SU-DHL-6 (cell line): Measurements from ENCODE around the gene MRTFB.

ENCODE experiments used
- CTCF ChIP-seq: fragments of 200-600 bp; sonication (generic); IDR thresholded peaks from one replicate; pipeline ENCODE4 v1.5.1; 2017; ENCODE audit warnings: antibody characterized with exemption, mild to moderate bottlenecking, low read length, moderate library complexity; ENCODE audit not compliant: insufficient read depth, poor library complexity, severe bottlenecking
- EZH2phosphoT487 ChIP-seq: fragments of 200-600 bp; sonication (generic), shearing (Covaris generic); conservative IDR thresholded peaks from 2 replicates; pipeline ENCODE4 v1.6.1; 2018; ENCODE audit warnings: mild to moderate bottlenecking, antibody characterized with exemption, low read length, moderate library complexity, mixed read lengths

DNA sequence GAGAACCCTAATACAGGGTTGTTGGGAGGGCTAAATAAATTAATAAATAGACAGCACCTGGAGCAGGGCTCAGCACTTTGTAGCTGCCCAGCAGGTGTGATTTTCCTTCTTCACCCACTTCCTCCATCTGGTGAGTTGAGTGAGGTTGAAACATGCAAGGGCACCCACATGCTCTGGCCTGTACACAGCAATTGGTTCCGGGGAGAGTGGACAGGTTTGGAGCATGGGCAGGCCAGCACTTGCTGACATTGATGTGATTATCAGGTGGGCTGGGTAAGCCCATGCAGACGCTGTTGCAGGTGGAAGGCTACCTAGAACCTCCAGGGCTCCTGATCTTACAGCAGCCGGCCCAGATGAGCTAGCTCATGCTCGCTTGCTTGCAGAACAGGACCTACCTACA, 1.3 kb upstream of the MRTFB start:
- no peak for TF ChIP-seq CTCF
- TF ChIP-seq EZH2phosphoT487, result no peak
